Caki2 (cell line): ENCODE data around the gene TAGLN2. TPM values are rescaled to one million over a fixed set of nuclear protein-coding genes. Genes with fewer than 3 reads are reported as not detected.

Experiments
- DNase-seq: peaks from one replicate; pipeline ENCODE4 v3.0.0-alpha.2; 2015; ENCODE audit warnings: low read depth
- in situ Hi-C: cut with HindIII; loops from 2 replicates; pipeline ENCODE4 v1.10.0; 2016; ENCODE audit warnings: low sequenced_read_pairs, low pct_unique_long_range_greater_than_20kb, mixed read lengths
- total RNA-seq: library from RNA; depleted of rRNA; stranded (reverse); fragments of >200 nt; shearing (Covaris generic); gene quantifications from 2 replicates; pipeline ENCODE4 v1.2.3, GENCODE V29; 2014; ENCODE audit warnings: low replicate concordance; rRNA removed

The TAGLN2 gene
- total RNA-seq, 1 experiment from 2014 or later = 758 TPM

GRCh38 chr1:159869173-159869572 lies 56.1 kb downstream of the TAGLN2 start:
- in situ Hi-C loops = no loop called here
- DNase-seq = peak; percentile 36

DNA sequence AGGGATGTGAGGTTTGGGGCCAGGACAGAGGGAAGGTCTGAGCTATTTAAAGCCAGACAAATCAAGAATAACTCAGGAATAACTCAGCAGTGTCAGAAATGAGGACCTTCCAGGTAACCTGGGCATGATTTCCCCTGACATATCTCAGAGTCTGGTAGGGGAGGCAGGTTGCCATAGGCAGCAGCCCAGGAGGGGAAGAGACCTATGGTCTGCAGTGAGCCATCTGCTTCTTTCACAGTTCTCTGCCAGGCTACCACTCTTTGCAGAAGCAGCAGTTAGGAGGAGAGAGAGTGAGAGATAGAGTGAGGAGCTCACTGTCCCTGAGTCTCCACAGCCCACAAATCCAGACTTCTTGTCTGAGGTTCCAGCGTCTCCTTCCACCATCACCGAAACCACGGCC lies 56.5 kb downstream of the TAGLN2 start:
- in situ Hi-C loops = no loop called here
- no peak for DNase-seq

Other genes starting within 250 kb of the TAGLN2 start
- not detected in 2 replicates for gene CRP, start 210.9 kb downstream of the TAGLN2 start, total RNA-seq
- 86.0 and 130 TPM in 2 replicates for gene DUSP23, start 144.5 kb downstream of the TAGLN2 start, total RNA-seq
- gene FCRL6, start 123.1 kb downstream of the TAGLN2 start, total RNA-seq = not detected in 2 replicates
- not detected in 2 replicates for gene SLAMF8, start 98.6 kb downstream of the TAGLN2 start, total RNA-seq
- gene VSIG8, start 62.9 kb downstream of the TAGLN2 start, total RNA-seq = 0.57 TPM in 1 of 2 replicates, not detected in the other
- gene CFAP45, start 25.3 kb downstream of the TAGLN2 start, total RNA-seq = not detected in 2 replicates
- 0.03 TPM in 1 of 2 replicates, not detected in the other for gene IGSF9, start 20.1 kb upstream of the TAGLN2 start, total RNA-seq
- not detected in 2 replicates for gene SLAMF9, start 28.7 kb upstream of the TAGLN2 start, total RNA-seq
- 1.8 and 1.9 TPM in 2 replicates for gene PIGM, start 106.5 kb upstream of the TAGLN2 start, total RNA-seq
- not detected in 2 replicates for gene KCNJ10, start 144.7 kb upstream of the TAGLN2 start, total RNA-seq
- gene KCNJ9, start 156.0 kb upstream of the TAGLN2 start, total RNA-seq = not detected in 2 replicates
- 52.6 and 56.2 TPM in 2 replicates for gene IGSF8, start 173.1 kb upstream of the TAGLN2 start, total RNA-seq
- gene ATP1A2, start 190.3 kb upstream of the TAGLN2 start, total RNA-seq = not detected in 2 replicates
- gene ATP1A4, start 226.1 kb upstream of the TAGLN2 start, total RNA-seq = not detected in 2 replicates